IPS-NIHi11 (cell line): Measurements from ENCODE around the gene PDZD7.

Source experiments
- DNase-seq: peaks from one replicate; pipeline ENCODE4 v3.0.0; 2012; ENCODE audit warnings: mixed read lengths, low spot score

PDZD7 gene

DNA sequence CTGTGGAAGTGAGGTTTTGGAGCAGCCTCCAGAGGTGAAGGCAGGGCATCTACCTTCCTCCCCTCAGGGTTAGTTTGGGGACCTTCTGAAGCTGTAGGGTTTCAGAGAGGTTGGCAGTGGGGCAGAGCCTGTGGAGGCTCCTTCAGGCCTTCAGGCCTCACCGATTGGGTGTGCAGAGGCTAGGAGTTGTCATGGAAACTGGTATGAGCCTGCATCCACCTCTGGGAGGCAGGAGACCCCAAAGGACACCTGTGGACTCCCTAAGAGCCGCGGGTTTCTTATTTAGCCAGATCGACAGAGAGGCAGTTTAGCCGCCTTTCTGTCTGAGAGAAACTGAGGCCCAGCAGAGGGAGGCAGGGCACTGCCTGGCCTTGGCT lies 29.3 kb downstream of the PDZD7 start:
- no peak for DNase-seq

DNA sequence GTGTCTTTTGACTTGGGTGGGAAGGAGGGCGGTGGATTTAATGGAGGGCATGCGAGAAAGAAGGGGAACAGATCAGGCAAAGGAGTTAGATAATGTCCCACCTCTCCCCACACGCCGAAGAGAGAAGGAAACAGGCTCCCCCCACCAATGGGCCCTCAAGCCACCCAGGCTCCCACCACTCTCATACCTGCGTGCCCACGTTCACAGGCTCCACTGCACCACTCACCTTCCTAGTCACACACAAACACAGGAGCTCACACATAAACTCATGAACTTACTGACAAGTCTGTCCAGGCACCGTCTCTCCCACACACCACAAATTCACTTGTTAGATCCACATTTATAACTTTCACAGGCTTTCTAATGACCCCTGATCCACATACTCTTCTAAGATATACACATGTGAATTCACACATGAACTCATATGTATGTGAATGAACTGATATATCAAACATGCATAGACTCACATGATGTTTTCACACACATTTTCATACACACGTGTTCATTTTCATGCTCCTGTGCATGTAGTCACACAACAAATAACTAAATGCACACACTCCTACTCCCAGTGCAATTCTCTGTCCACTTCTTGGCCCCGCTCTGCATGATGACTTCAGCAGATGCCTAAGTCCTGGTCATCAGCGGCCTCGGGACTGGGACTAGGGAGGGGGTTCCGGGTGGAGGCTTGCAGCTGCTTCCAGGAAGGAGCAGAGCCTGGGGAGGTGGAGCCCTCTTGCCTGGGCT lies 29.8 kb downstream of the PDZD7 start:
- DNase-seq = no peak

DNA sequence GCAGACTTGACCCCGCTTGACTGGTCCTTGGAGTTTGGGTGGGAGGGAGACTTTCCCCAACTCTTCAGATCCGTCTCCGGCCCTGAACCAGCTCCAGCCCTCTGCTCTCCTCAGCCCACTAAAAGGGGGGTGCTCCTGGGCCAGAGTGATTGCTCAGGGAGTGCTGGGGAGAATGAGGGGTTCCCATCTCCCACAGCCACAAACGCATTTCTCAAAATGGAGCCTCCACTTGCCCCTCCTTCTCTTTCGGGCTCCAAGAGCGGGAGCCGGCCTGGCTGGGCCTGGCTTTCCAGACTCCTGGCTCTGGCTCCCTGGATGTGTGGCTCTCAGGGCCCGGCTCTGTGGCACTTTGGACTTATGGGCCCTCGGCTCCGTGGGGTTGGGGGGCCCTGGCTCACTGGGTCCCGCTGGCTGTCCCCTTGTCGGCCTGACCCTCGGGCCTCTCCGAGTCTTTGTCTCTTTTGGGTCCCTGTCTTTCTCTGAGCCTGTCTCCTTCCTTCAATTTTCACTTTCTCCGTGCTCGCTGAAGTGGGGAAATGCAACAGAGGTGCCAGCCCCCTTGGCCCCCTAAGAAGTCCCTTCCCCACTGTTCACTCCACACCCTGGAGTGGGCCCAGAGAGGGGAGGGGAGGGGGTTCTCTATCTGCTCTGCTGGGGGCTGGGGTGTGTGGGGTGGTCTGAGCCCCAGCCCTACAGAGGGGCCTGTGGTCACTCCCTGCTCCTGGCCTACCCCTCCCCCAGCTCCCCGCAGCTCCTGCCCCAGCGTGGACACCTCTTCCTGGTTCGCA lies 30.6 kb downstream of the PDZD7 start:
- no peak for DNase-seq

DNA sequence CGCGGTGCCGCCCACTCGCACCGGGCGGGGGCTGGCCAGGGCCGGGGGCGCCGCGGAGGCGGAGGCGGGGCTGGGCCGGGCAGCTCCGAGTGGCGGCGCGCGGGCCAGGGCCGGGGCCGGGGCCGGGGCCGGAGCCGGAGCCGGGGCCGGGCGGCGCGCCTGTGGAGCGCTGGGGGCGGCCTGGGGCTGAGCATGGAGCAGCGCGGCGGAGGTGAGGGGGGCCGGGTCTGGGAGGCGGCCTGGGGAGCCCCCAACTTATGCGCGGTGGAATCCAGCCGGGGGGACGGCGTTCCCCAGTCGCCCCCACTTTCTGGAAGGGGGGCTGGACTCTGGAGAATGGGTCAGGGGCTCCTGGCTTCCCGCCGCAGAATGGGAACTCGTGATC lies 31.2 kb downstream of the PDZD7 start, which contains the start of gene LZTS2:
Gene LZTS2 (plus strand): TSS at position 67 of the 385 bp plus-strand sequence. CDS start 2,731 bp downstream, outside the sequence.
- DNase-seq = no peak

DNA sequence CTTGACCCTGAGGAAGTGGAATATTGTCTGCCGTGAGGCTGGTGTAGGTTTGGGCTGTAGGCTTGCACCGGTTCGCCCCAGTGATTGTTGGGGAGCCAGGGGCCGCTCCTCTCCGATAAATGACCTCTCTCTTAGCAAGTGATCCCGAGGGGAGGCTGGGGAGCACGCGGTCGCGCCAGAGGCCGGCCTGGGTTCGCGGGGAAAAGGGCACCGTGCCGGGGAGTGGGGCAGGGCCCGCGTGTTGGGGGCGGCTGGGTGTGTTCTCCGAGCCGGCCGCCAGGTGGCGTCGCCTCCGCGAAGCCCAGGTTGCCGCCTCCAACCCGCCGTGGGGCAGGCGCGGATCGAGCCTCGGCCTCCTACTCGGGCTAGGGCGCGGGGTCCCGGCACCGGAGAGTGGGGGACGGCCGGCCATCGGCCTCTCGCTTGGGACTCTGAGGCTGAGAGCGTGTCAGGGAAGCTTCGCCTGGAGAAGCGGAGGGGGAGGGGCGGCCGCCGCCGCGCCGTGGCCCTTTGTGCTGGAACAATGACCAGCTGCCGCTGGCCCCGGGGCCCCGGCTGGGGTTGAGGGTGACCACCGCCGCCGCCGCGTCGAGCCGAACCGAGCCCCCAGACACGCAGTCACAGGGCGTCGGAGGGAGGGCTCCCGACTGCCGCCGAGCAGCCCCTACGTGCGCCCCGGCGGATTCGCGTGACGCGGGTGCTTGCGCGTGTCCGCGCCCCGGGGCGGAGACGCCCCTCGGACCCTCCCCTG lies 31.8 kb downstream of the PDZD7 start:
- DNase-seq = peak; percentile 90

DNA sequence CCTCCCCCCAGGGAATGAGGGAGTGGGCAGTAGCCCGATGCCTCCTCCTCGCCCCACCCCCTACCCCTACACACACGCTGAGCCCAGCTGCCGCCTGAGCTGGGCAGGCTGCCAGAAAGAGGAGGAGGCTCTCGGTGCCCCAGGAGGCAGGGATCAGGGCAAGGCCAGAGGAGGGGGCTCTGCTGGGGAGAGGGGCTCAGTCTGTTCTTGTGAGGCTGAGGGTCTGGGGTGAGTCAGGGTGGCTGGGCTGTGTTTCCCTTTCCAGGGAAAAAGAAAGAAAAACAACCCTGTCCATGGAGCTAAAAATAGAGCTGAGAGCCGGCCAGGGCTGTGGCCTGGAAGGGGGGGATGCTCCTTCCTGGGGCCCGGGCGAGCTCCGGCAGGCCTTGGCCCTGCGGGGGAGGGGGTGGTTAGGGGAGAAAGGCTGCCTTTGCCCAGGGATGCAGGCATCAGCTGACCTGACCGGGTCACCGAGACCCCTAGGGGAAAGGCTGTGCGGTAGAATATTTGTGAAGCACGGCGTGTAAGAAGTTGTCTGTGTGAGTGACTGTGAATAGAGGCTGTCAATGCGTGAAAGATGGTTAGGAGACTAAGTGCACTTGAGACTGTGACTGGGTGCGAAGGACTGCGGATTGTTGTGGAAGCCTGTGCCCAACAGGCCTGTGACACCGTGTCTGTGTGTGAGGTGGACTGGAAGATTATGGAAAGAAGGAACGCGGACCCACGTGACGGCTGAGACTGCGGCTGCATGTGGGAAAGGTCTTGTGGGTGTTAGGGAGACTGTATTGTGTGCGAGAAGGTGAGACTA lies 32.5 kb downstream of the PDZD7 start:
- DNase-seq = peak; percentile 82

DNA sequence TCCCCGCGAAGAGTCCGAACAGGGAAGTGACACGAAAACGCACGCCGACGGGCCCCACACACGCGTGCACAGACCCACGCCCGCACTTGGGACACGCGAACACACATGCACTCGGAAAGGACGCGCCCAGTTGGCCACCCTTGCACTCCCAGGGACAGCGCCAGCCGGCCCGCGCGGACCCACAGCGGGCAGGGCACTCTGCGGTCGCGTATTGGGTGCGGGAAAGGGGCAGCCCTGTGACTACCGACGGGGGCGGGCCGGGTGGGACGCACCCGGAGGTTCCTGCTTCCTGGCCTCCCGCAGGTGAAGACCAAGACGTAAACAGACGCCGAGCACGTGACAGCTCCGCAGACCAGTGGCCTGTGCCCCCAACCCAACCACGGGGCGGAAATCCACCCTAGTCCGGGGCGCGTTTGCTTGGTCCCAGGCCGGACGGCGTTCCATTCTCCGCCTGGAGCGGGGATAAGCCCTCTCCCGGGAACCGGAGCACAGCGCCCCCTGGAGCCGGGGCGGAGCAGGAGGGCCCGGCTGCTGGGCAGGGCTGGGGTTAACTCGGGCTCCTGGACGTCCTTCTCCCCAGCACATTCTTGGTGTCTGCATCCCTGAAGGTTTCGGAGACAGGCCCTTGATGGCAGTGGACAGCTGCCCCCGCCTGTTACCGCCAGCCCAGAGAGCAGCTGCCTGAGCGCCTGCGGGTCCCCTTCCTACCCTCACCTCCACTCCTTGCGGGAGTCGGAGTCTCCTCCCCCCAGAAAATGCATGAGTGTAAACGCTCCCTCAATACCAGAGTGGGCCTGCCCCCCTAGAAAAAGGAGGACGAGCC lies 33.4 kb downstream of the PDZD7 start:
- peak; percentile 86 for DNase-seq

DNA sequence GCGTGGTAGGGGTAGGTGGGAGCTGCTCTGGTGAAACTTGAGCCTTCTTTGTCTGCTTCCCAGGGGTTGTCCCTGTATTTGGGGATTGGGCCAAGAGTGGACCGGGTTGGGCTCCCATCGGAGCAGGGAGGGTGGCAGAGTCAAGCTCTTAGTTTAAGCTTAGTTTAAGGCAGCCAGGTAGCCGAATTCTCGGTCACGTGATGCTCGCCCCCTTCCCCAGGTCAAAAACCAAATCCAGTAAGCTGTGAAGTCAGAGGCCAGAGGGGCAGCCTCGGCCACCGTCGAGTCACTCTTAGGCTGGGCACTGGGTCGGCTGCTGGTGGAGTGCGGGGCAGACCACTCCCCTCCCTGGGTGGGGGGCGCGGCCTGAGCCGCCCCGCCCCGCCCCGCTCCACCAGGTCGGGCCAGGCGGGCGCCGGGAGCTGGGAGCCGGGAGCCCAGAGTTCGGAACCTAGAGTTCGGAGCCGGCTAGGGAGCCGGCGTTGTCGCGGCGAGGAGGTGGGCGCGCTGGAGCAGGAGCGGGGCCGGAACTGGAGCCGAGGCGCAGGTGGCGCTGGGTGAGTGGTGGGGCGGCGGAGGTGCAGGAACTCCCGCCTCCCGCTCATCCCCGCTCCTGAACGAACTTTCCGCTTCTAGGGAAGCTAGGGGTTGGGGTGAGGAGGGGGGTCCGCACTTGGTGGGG lies 34.1 kb downstream of the PDZD7 start:
- DNase-seq = peak; percentile 86

DNA sequence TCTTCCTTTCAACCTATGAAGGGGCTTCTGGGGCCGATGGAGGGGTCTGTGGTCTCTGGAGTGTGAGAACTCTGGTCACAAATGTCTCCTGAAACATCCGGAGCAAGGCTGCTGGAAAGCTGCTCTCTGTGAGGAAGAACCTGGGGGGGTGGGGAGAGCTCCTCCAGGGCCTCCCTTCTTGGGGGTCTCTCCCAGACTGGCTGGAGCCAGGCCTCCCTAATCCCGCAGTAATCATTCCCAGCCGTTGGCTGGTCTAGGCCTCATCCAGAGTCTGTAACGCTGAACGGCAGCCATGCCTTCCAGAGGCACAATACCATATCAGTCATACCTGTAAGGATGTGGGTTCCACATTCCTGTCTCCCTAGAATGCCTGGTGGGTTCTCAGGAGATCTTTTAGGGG lies 35.7 kb downstream of the PDZD7 start:
- no peak for DNase-seq

DNA sequence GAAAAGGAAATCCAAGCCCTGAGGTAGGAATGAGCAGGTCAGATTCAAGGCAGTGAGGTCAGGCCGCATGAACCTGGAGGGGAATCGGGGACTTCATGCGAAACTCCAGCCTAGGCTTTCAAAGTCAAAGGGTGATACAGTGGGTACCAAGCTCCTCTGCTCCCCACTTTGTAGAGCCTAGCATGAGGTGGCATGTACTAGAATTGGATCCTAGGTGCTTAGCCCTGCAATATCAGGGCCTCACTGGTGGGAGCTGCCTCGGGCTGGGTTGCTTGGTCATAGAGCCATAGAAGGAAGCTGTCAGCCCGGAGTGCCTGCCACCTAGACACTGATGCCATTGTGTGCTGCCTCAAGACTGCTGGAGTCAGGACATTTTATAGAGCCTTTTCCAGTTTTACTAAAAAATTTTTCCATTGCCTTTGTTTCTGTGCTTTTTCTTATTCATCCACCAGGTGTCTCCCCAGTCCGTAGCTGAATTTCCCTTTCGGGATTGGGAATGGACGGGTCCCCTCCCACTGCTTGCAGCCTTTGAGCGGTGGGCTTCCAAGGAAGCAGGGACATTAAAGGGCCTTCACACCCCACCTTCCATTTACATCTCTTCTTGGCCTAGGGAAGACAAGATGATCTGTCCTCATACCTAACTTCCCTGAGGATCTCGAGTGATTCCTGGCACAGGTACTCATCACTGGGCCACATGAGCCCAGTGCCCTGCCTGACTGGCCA lies 36.8 kb downstream of the PDZD7 start:
- DNase-seq = no peak

DNA sequence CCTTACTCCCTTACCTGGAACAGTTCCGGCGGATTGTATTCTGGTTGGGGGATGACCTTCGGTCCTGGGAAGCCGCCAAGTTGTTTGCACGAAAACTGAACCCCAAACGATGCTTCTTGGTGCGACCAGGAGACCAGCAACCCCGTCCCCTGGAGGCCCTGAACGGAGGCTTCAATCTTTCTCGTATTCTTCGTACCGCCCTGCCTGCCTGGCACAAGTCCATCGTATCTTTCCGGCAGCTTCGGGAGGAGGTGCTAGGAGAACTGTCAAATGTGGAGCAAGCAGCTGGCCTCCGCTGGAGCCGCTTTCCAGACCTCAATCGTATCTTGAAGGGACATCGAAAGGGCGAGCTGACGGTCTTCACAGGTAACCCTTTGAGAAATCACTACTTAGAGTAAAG lies 41.8 kb downstream of the PDZD7 start:
- DNase-seq = no peak

DNA sequence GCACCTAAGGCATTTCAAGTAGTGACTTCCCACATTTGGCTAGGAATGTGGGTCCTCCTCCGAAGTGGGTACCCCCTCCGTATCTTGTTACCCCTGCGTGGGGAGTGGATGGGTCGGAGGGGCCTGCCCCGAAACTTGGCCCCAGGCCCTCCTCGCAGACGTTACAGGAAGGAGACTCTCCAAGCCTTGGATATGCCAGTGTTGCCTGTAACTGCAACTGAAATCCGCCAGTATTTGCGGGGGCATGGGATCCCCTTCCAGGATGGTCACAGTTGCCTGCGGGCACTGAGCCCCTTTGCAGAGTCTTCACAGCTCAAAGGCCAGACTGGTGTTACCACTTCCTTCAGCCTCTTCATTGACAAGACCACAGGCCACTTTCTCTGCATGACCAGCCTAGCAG lies 42.8 kb downstream of the PDZD7 start:
- no peak for DNase-seq

DNA sequence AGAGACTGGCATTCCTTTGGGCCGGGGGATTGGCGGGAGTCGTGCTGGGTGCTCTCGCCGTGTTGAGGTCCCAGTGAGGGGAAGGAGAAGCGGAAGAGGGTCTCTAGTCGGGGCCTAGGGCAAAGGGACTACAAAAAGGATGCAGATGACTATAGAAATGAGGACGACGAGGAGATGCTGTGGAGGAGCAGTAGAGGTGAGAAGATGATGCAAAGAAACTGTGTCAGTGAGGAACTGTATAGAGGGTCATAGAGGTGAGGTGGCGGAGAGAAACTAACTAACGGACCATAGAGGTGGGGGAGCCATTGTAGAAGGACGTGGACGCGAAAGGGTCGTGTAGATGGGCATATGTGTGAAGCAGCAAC lies 43.3 kb downstream of the PDZD7 start:
- no peak for DNase-seq

DNA sequence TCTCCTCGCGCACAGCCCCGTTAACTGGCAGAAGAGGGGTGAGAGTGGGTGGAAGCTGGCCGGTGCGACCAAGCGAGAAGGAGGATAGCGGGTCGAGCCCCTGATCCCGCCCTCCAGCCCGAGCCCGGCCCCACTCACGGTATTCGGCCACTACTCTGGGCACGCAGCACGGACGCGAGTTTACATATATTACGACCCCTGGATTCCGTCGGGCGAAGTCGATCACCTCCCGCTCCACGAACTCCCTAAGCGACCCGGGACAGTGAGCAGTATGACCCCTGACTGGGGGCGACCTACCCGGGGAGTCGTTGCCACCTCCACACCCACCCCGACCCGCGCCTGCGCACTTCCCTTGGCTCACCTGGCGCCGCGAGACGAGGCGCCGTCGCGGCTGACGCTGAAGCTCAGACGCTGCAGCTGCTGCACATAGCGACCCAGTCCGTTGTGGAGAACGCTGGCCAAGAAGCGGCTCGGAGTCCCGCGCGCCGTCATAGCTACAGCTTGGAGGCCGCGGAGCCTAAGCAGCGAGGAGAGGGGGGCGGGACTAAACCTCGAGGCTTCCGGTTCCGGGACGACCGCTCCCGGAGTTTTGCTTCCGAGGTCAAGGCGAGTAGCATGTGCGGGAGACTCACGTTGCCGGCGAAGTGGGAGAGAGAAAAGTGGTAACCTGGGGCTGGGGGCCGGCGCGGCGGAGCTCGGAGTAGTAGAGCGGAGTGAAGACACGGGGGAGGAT lies 43.8 kb downstream of the PDZD7 start, which contains the start of the genes MRPL43 and TWNK:
Gene MRPL43 (minus strand): TSS at position 546 of the 733 bp plus-strand sequence. CDS start 54 bp downstream, at position 492.
Gene TWNK (plus strand): TSS at position 592 of the 733 bp plus-strand sequence. CDS start 668 bp downstream, outside the sequence.
- DNase-seq = peak; percentile 91

DNA sequence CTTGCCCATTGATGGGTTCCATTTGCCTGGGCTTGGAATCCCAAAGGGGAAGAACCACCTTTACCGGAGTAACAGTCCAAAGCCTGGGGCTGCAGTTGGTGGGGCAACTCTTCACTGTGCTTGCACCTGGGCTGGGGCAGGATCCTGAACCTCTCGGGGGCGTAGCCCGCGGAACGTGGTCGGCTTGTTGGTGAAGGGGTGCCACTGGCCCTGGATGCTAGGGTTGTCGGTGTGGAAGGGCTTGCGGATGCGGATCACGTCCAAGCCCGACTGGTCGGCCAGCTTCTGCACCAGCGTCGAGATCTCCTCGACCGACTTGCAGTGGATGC lies 44.3 kb downstream of the PDZD7 start:
- no peak for DNase-seq

DNA sequence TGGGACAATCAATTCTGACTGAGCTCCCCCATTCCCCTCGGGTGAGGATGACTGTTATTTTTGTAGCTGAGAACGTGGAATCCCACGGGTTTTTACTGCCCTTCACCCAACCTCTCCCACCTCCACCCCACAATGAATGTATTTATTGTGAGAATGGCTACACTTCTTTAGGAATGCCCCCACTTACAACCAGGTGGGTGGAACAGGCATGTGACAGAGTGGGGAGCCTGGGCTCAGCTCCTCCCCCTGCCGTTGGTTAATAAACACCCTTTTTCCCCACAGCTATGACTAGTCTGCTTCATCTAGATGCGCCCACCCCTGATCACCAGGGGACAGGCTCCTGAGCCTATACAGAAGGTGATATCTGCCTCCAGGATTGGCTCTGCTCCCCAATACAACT lies 45.6 kb downstream of the PDZD7 start:
- DNase-seq = no peak

DNA sequence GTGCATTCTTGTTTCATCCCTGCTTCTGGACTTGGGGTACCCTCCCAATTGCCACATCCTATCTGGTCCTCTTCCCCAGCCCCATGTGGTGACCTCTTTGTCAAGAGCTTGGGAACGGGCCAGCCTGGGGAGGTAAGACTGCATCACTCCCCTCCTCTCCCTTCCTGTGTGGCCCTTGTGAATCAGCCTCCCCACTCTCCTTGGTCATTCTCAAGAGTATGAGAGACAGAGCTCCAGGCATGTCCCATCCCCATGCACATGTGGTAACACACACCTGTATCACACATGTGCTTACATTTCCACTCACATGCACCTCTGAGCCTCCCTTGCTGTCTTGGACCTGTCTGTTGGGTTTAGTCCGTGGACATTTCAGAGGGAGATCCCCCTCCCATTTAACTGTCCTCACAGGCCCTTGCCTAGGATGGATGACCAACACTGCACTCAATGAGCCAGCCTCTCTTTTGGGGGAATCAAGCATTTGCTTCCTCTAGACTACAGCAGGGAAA lies 46.2 kb downstream of the PDZD7 start:
- DNase-seq = no peak

DNA sequence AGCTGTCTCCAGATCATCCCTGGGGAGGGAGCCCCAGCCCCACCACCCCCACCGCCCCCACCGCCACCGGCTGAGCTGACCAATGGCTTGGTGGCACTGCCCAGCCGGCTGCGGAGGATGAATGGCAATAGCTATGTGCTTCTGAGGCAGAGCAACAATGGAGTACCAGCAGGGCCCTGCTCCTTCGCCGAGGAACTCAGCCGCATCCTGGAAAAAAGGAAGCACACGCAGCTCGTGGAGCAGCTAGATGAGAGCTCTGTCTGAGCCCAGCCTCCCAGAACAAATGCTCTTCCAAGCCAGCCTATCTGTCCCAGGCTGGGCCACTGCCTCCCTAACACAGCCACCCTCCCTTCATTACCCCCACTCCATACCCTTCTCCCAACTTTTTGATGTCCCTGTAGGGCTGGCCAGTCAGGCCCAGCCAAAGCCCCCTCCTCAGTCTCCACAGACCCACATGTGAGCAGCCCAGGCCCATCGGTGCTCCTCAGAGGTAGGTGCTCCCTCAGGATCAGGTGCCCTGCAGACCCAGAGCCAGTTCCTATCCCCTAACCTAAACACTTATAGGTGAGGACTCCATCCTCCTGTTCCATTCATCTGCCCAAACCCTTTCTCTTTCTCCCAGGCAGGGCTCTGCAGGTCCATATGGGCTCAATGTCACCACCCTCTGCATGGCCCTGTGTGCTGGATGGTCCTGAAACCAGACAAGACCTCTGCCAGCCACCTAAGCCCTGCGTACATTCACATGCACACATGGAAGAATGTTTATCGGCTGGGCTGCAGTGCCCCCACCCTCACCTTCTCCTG lies 46.9 kb downstream of the PDZD7 start:
- no peak for DNase-seq
